Measurements from ENCODE around the gene DCAKD.

DNA sequence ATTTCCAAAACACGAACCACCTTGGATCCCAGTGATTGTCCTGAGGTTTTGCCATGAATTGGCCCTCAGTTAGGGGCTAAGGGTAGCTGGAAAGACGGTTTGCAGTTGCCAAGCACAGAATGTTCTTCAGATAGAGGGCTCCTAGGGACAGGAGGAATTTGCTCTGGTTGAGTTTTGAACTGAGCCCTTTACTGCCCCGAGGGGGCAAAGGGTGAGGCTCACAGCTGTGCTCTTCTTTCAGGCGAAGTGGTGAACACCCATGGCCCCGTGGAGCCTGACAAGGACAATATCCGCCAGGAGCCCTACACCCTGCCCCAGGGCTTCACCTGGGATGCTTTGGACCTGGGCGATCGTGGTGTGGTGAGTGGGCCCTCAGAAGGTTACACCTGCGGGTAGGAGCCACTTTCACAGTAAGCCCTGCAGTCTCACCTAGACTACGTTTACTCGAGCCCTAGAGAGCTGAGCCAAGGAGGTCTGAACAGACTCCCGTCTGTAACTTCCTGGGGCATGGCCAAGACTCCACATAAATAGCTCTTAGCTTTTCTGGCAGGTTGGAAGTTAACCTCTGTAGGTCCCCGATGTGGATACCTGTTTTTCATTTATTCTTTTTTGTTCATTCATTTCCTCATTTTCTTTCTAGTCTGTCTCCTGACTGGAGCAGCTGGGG lies 42.1 kb upstream of the DCAKD start:
- TF ChIP-seq SP1 (IDR thresholded peaks at IDR 0.05; ENCODE audit: low read depth) (no peak), RAD21 (IDR thresholded peaks at IDR 0.05; ENCODE audit: low read depth) (no peak)
